SK-N-MC (cell line): ENCODE data around the gene IFIT5.

Experiments
- DNase-seq: peaks from one replicate; pipeline ENCODE4 v3.0.0-alpha.2; 2011; ENCODE audit warnings: low read depth, low spot score
- H3K27ac ChIP-seq: fragments of 200-600 bp; sonication (generic); 2 replicates; pipeline ENCODE4 v1.5.1; 2016; ENCODE audit warnings: mixed run types
- H3K36me3 ChIP-seq: fragments of 200-600 bp; sonication (generic); 2 replicates; pipeline ENCODE4 v1.6.1; 2017; ENCODE audit warnings: antibody characterized with exemption, low read length, mixed read lengths; ENCODE audit not compliant: insufficient read depth
- H3K4me3 ChIP-seq: fragments of 200-600 bp; sonication (generic); 2 replicates; pipeline ENCODE4 v1.5.1; 2016
- H3K9ac ChIP-seq: fragments of 200-600 bp; sonication (generic); 2 replicates; pipeline ENCODE4 v1.8.0; 2017; ENCODE audit warnings: mixed run types, mixed read lengths; ENCODE audit not compliant: insufficient read length
- H3K9me3 ChIP-seq: fragments of 200-600 bp; sonication (generic); 2 replicates; pipeline ENCODE4 v1.6.1; 2017; ENCODE audit warnings: low read depth, mild to moderate bottlenecking, antibody characterized with exemption, low read length, moderate library complexity, mixed read lengths
- EZH2 ChIP-seq: fragments of 200-600 bp; sonication (generic); IDR thresholded peaks from one replicate; pipeline ENCODE4 v1.6.1; 2017; ENCODE audit warnings: antibody characterized with exemption
- FOXP2 ChIP-seq: optimal IDR thresholded peaks from 2 replicates; pipeline ENCODE3; 2011; ENCODE audit warnings: mild to moderate bottlenecking, moderate library complexity; ENCODE audit not compliant: insufficient read depth; ENCODE audit errors: extremely low read length, control extremely low read depth
- POLR2AphosphoS5 ChIP-seq: IDR thresholded peaks from 2 replicates; pipeline ENCODE4 v1.6.1; 2012; ENCODE audit warnings: mild to moderate bottlenecking, low read depth, low read length, borderline replicate concordance

IFIT5 gene

GRCh38 chr10:89374713-89375141 lies 39.6 kb upstream of the IFIT5 start:
- TF ChIP-seq FOXP2 (no peak), EZH2 (no peak), POLR2AphosphoS5 (no peak)
- no peaks in the 10 kb centered on the region for H3K36me3 ChIP-seq
- DNase-seq: no peak
- H3K27ac ChIP-seq: no peak overlapping the region
- H3K9ac ChIP-seq: no peak overlapping the region
- H3K4me3 ChIP-seq: no peak overlapping the region
- H3K9me3 ChIP-seq: no peaks in the 10 kb centered on the region

DNA sequence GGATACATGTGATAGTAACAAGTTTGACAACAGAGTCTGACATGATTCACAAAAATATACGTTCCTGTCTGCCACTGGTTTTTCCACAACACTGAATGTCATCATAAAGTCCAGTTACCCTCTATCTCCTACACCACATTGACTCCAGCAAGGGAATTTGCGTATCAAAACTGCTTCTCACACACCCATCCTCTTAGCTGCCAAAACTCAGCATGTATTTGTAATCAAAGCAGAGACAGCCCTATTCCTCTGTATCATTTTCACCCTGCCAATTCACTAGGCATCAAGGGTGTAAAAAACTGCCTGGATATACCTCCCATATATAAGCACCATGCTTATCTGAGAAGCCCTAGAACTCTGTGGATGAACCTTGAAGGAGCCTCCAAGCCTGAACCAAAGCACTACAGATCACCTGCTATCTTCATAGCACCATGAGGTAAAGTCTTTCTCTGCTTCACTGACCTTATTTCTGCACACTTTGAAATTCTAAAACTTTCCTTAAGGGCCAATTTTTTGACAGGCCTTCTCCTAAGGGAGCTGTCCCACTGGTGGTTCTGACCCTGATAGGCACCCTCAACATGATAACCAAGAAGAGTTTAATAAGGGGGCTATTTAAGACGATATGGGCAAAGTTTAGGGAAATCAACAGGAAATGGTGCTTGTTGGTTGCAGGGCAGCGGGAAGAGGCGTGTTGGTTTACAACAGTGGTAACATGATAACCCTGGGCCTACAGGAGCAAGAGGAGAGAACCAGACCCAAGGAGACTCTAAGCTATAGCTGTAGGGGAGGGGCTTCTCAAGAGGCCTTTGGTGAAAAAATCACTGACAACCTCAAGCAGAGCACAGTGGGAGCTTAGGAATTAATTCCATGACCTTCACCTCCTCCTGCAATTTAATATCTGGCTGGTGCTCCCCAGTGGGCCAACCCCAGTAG lies 36.4 kb upstream of the IFIT5 start, which contains the start of gene IFIT1B:
TSS of gene IFIT1B (plus strand) at position 352 of the 933 bp plus-strand sequence. CDS start at position 432, 80 bp downstream.
- Histone ChIP-seq H3K36me3 (no peaks in the 10 kb centered on the region), H3K9me3 (no peaks in the 10 kb centered on the region), H3K27ac (no peak within 1 kb of the TSS), H3K4me3 (no peak within 1 kb of the TSS), H3K9ac (no peak within 1 kb of the TSS)
- DNase-seq: no peak
- TF ChIP-seq FOXP2: no peak
- no peak for TF ChIP-seq EZH2
- no peak for TF ChIP-seq POLR2AphosphoS5

DNA sequence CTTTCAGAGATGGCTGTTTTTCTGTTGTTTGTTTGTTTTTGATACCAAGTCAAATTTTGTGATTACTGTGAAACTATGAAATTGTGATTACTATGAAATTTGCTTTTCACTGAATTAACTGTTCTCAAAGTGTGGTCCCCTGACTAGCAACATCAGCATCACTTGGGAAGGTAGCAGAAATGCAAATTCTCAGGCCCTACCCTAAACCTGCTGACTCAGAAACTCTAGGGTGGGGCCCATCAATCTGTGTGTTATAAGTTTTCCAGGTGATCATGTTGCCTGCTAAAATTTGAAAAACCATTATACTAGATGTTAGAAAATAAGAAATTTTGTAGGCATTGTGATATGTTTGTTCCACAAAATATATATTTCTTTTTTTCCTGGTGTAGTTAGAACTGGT lies 35.3 kb upstream of the IFIT5 start:
- DNase-seq: no peak
- no peaks in the 10 kb centered on the region for H3K9me3 ChIP-seq
- no peak overlapping the region for H3K4me3 ChIP-seq
- TF ChIP-seq POLR2AphosphoS5: no peak
- TF ChIP-seq FOXP2: no peak
- no peak for TF ChIP-seq EZH2
- H3K27ac ChIP-seq: no peak overlapping the region
- no peaks in the 10 kb centered on the region for H3K36me3 ChIP-seq
- no peak overlapping the region for H3K9ac ChIP-seq

- no peak overlapping the region for H3K9ac ChIP-seq
- no peak overlapping the region for H3K4me3 ChIP-seq
- no peak overlapping the region for H3K27ac ChIP-seq
- no peaks in the 10 kb centered on the region for H3K9me3 ChIP-seq
- no peak for DNase-seq
- TF ChIP-seq EZH2 (no peak), FOXP2 (no peak), POLR2AphosphoS5 (no peak)
- H3K36me3 ChIP-seq: no peaks in the 10 kb centered on the region
Observed at GRCh38 chr10:89382757-89383156, 31.6 kb upstream of the IFIT5 start.

- Histone ChIP-seq H3K9me3 (no peaks in the 10 kb centered on the region), H3K4me3 (no peak overlapping the region), H3K36me3 (no peaks in the 10 kb centered on the region), H3K27ac (no peak overlapping the region), H3K9ac (no peak overlapping the region)
- no peak for DNase-seq
- TF ChIP-seq EZH2 (no peak), FOXP2 (no peak), POLR2AphosphoS5 (no peak)
Observed at GRCh38 chr10:89384474-89385340, 29.7 kb upstream of the IFIT5 start.

DNA sequence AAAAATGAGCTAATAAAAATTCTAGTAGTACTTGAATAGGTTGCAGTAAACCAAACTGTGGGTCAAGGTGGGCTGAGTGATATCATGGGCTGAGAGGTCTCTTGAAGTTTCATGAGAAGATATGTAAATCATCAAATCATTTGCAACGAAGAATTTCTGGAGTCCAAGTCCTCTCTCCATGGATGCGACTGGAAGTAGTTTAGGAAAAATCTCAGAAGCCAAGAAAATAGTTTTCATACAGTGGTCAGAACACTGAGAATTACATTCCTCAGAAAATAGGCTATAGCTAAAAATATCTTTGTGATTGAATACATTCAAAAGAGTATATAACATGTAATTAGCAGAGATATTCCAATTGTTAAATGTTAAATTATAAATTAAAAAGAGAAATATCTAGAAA lies 25.6 kb upstream of the IFIT5 start:
- H3K9ac ChIP-seq: no peak overlapping the region
- DNase-seq: no peak
- no peak for TF ChIP-seq POLR2AphosphoS5
- TF ChIP-seq FOXP2: no peak
- TF ChIP-seq EZH2: no peak
- no peaks in the 10 kb centered on the region for H3K36me3 ChIP-seq
- no peak overlapping the region for H3K27ac ChIP-seq
- no peaks in the 10 kb centered on the region for H3K9me3 ChIP-seq
- H3K4me3 ChIP-seq: no peak overlapping the region

DNA sequence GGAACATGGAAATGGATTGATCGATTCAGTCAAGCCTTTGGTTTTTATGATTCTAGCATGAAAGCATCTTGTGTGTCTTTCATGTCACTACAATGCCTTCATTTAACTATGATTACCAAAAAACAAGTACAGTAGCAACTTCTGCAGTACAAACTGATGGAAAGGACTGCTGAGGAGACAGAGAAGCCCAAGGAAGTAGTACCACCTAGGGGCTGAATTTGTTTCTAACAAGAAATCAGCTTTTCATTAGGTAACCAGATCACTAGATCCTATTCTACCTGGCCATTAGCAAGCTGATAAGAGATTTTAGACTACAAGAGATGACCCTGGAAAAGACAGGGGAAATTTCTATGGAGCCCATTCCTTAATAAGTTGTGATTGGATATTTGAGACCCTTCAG lies 25.1 kb upstream of the IFIT5 start:
- Histone ChIP-seq H3K9ac (no peak overlapping the region), H3K36me3 (no peaks in the 10 kb centered on the region)
- no peak for DNase-seq

More for the DNA sequence above, 25.1 kb upstream of the IFIT5 start:
- TF ChIP-seq EZH2: no peak
- TF ChIP-seq FOXP2: no peak
- TF ChIP-seq POLR2AphosphoS5: no peak
- Histone ChIP-seq H3K9me3 (no peaks in the 10 kb centered on the region), H3K4me3 (no peak overlapping the region), H3K27ac (no peak overlapping the region)
